HepG2 (cell line): Measurements from ENCODE around the gene NSD2. TPM values are rescaled to one million over a fixed set of nuclear protein-coding genes. Genes with fewer than 3 reads are reported as not detected.

ENCODE experiments used
- EZH2 ChIP-seq: conservative IDR thresholded peaks from 2 replicates; pipeline ENCODE4 v1.6.1; 2012; ENCODE audit warnings: mild to moderate bottlenecking, low read depth, low read length, moderate library complexity
- FOSL1 ChIP-seq: sonication (generic); formaldehyde crosslinking; IDR thresholded peaks from 2 replicates; pipeline ENCODE4 v1.9.0; 2021; ENCODE audit warnings: missing genetic modification reagents, borderline replicate concordance
- SOX13 ChIP-seq, 3 experiments: fragments of 450-650 bp in 1 of 3; sonication (generic) in 1 of 3; formaldehyde crosslinking in 1 of 3; IDR thresholded peaks in 2 of 3; conservative IDR thresholded peaks in 1 of 3; 2 replicates each; pipeline versions ENCODE4 v1.5.0 to v1.6.1; 2016 to 2020; ENCODE audit warnings: antibody characterized with exemption in 1 of 3, mild to moderate bottlenecking in 1 of 3, missing compliant biosample characterization in 1 of 3, missing genetic modification reagents in 1 of 3, moderate library complexity in 1 of 3
- ZFP36L2 ChIP-seq: sonication (generic); formaldehyde crosslinking; IDR thresholded peaks from 2 replicates; pipeline ENCODE4 v1.4.0; 2020; ENCODE audit warnings: missing genetic modification reagents
- polyA plus RNA-seq, 8 experiments: library from polyadenylated mRNA; depleted of rRNA in 3 of 8; stranded (reverse) in 7 of 8; unstranded in 1 of 8; fragments of >200 nt; fragmentation: Illumina TruSeq in 4 of 8; extraction: Trizol in 4 of 8; gene quantifications; 2 replicates each; pipeline versions ENCODE4 v1.2.1 to v1.2.3, GENCODE V29; 2011 to 2016; ENCODE audit warnings: low read depth in 4 of 8, missing spikeins in 1 of 8, mixed read lengths in 1 of 8; ENCODE audit not compliant: insufficient read depth in 1 of 8
- total RNA-seq, 5 experiments: library from RNA; depleted of rRNA; stranded (reverse); fragments of >200 nt; fragmentation: Illumina TruSeq; extraction: Trizol; gene quantifications; 2 replicates each; pipeline ENCODE4 v1.2.3, GENCODE V29; 2016; ENCODE audit warnings: low read depth in 1 of 5
- TF ChIP-seq, protein P1 (sequence below): sonication (generic); formaldehyde crosslinking; IDR thresholded peaks from 2 replicates; pipeline ENCODE4 v1.9.0; 2021; ENCODE audit warnings: mild to moderate bottlenecking, missing genetic modification reagents
- TF ChIP-seq, protein P2 (sequence below): IDR thresholded peaks from 2 replicates; pipeline ENCODE4 v1.6.1; 2016; ENCODE audit warnings: low read depth, control low read depth
- TF ChIP-seq, protein P3 (sequence below): sonication (generic); formaldehyde crosslinking; IDR thresholded peaks from 2 replicates; pipeline ENCODE4 v1.8.1; 2023; ENCODE audit warnings: mild to moderate bottlenecking, missing genetic modification reagents, borderline replicate concordance
- TF ChIP-seq, protein P4 (sequence below): sonication (generic); formaldehyde crosslinking; IDR thresholded peaks from 2 replicates; pipeline ENCODE4 v1.5.1; 2020; ENCODE audit warnings: missing genetic modification reagents, mild to moderate bottlenecking, borderline replicate concordance
- TF ChIP-seq, protein P5 (sequence below): fragments of 450-650 bp; IDR thresholded peaks from 2 replicates; pipeline ENCODE4 v1.6.1; 2017; ENCODE audit warnings: mild to moderate bottlenecking
- TF ChIP-seq, protein P6 (sequence below): sonication (generic); formaldehyde crosslinking; IDR thresholded peaks from 2 replicates; pipeline ENCODE4 v1.4.0; 2020; ENCODE audit warnings: mild to moderate bottlenecking, missing genetic modification reagents

NSD2 gene
- total and polyA plus RNA-seq, 2 of the 13 experiments (the other 11 are each of a cell fraction or from before 2014, with no cell fraction given) = 22.0 to 65.9 TPM

DNA sequence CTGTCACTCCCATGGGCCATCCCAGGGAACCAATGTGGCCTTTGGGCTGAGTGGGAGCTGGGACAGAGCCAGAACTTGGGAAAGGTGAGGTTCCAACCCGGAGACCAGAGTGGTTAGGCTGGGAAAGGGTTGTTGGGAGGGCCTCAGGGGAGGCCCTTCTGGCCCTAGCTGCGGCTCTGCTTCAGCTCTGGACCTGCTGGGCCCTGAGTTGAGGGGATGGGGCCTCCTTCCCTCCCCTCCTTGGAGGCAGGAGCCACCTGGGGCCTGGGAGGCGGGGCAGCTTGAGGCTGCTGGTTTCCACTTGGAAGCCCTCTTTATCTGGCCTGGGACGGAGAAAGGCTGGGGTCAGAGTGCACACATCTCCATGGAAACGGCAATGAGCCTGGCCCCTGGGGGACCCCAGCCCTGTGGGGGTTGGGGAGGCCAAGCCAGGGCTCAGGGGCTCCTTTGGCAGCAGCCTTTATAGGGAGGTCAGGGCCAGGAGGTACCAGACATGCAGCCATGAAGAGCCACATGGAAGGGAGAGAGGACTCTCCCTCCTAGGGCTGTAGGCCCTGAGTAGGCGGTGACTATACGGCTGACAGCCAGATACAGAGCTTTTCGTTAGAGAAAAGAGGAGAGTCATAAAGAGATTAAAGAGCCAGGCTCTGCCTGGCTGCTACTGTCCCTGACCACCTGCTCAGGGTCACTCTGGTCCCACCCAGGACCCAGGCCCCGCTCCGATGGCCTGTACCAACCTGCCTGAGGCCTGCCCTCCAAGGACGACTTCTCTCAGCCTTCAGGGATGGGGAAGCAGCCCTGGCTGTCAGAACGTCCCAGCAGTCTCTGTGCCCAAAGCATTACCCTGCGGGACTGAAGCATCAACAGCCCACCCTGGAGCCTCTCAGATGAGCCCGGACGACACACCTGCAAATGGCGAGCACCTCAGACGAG, 6.9 kb upstream of the NSD2 start (continued):
- TF ChIP-seq, protein P1, sequence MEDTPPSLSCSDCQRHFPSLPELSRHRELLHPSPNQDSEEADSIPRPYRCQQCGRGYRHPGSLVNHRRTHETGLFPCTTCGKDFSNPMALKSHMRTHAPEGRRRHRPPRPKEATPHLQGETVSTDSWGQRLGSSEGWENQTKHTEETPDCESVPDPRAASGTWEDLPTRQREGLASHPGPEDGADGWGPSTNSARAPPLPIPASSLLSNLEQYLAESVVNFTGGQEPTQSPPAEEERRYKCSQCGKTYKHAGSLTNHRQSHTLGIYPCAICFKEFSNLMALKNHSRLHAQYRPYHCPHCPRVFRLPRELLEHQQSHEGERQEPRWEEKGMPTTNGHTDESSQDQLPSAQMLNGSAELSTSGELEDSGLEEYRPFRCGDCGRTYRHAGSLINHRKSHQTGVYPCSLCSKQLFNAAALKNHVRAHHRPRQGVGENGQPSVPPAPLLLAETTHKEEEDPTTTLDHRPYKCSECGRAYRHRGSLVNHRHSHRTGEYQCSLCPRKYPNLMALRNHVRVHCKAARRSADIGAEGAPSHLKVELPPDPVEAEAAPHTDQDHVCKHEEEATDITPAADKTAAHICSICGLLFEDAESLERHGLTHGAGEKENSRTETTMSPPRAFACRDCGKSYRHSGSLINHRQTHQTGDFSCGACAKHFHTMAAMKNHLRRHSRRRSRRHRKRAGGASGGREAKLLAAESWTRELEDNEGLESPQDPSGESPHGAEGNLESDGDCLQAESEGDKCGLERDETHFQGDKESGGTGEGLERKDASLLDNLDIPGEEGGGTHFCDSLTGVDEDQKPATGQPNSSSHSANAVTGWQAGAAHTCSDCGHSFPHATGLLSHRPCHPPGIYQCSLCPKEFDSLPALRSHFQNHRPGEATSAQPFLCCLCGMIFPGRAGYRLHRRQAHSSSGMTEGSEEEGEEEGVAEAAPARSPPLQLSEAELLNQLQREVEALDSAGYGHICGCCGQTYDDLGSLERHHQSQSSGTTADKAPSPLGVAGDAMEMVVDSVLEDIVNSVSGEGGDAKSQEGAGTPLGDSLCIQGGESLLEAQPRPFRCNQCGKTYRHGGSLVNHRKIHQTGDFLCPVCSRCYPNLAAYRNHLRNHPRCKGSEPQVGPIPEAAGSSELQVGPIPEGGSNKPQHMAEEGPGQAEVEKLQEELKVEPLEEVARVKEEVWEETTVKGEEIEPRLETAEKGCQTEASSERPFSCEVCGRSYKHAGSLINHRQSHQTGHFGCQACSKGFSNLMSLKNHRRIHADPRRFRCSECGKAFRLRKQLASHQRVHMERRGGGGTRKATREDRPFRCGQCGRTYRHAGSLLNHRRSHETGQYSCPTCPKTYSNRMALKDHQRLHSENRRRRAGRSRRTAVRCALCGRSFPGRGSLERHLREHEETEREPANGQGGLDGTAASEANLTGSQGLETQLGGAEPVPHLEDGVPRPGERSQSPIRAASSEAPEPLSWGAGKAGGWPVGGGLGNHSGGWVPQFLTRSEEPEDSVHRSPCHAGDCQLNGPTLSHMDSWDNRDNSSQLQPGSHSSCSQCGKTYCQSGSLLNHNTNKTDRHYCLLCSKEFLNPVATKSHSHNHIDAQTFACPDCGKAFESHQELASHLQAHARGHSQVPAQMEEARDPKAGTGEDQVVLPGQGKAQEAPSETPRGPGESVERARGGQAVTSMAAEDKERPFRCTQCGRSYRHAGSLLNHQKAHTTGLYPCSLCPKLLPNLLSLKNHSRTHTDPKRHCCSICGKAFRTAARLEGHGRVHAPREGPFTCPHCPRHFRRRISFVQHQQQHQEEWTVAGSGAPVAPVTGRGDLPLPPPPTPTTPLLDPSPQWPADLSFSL (CRISPR knock-in tag) = no peak
- TF ChIP-seq EZH2 (no peak), ZFP36L2 (CRISPR knock-in tag) (no peak), FOSL1 (no peak), SOX13 (IDR thresholded peaks at IDR 0.05) (no peak), SOX13 (CRISPR knock-in tag; conservative IDR thresholded peaks at IDR 0.05 in 1 of 2, IDR thresholded peaks at IDR 0.05 in 1 of 2) (peak in 1 of 2 experiments; percentile 27; a peak in 1 of 4 replicates)
- TF ChIP-seq, protein P2, sequence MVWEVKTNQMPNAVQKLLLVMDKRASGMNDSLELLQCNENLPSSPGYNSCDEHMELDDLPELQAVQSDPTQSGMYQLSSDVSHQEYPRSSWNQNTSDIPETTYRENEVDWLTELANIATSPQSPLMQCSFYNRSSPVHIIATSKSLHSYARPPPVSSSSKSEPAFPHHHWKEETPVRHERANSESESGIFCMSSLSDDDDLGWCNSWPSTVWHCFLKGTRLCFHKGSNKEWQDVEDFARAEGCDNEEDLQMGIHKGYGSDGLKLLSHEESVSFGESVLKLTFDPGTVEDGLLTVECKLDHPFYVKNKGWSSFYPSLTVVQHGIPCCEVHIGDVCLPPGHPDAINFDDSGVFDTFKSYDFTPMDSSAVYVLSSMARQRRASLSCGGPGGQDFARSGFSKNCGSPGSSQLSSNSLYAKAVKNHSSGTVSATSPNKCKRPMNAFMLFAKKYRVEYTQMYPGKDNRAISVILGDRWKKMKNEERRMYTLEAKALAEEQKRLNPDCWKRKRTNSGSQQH (CRISPR knock-in tag) = no peak
- TF ChIP-seq, protein P3, sequence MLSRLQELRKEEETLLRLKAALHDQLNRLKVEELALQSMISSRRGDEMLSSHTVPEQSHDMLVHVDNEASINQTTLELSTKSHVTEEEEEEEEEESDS (CRISPR knock-in tag) = no peak
- TF ChIP-seq, protein P4, sequence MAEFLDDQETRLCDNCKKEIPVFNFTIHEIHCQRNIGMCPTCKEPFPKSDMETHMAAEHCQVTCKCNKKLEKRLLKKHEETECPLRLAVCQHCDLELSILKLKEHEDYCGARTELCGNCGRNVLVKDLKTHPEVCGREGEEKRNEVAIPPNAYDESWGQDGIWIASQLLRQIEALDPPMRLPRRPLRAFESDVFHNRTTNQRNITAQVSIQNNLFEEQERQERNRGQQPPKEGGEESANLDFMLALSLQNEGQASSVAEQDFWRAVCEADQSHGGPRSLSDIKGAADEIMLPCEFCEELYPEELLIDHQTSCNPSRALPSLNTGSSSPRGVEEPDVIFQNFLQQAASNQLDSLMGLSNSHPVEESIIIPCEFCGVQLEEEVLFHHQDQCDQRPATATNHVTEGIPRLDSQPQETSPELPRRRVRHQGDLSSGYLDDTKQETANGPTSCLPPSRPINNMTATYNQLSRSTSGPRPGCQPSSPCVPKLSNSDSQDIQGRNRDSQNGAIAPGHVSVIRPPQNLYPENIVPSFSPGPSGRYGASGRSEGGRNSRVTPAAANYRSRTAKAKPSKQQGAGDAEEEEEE = no peak
- TF ChIP-seq, protein P5, sequence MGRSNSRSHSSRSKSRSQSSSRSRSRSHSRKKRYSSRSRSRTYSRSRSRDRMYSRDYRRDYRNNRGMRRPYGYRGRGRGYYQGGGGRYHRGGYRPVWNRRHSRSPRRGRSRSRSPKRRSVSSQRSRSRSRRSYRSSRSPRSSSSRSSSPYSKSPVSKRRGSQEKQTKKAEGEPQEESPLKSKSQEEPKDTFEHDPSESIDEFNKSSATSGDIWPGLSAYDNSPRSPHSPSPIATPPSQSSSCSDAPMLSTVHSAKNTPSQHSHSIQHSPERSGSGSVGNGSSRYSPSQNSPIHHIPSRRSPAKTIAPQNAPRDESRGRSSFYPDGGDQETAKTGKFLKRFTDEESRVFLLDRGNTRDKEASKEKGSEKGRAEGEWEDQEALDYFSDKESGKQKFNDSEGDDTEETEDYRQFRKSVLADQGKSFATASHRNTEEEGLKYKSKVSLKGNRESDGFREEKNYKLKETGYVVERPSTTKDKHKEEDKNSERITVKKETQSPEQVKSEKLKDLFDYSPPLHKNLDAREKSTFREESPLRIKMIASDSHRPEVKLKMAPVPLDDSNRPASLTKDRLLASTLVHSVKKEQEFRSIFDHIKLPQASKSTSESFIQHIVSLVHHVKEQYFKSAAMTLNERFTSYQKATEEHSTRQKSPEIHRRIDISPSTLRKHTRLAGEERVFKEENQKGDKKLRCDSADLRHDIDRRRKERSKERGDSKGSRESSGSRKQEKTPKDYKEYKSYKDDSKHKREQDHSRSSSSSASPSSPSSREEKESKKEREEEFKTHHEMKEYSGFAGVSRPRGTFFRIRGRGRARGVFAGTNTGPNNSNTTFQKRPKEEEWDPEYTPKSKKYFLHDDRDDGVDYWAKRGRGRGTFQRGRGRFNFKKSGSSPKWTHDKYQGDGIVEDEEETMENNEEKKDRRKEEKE = no peak
- TF ChIP-seq, protein P6, sequence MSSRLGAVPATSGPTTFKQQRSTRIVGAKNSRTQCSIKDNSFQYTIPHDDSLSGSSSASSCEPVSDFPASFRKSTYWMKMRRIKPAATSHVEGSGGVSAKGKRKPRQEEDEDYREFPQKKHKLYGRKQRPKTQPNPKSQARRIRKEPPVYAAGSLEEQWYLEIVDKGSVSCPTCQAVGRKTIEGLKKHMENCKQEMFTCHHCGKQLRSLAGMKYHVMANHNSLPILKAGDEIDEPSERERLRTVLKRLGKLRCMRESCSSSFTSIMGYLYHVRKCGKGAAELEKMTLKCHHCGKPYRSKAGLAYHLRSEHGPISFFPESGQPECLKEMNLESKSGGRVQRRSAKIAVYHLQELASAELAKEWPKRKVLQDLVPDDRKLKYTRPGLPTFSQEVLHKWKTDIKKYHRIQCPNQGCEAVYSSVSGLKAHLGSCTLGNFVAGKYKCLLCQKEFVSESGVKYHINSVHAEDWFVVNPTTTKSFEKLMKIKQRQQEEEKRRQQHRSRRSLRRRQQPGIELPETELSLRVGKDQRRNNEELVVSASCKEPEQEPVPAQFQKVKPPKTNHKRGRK = no peak
